Fibroblast of skin of scalp (primary cell): ENCODE data around the gene SUMO1.

Experiments used
- DNase-seq: peaks from one replicate; pipeline ENCODE4 v3.0.0-alpha.2; 2013

SUMO1 gene

DNA sequence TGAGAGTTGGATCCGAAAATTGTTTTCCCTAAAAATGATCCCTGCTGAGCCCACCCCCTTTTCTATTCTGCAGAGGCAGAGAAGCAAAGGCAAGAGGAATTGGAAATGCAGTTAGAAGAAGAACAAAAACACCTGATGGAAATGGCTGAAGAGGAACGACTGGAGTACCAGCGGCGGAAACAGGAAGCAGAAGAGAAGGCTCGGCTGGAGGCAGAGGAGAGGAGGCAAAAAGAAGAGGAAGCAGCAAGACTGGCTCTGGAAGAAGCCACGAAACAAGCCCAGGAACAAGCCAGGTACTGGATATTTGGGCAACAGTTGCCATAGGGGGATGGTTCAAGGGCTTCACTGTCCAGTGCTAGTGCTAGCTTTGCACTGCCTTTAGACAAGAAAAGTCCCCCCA, 41.7 kb downstream of the SUMO1 start:
- no peak for DNase-seq

DNA sequence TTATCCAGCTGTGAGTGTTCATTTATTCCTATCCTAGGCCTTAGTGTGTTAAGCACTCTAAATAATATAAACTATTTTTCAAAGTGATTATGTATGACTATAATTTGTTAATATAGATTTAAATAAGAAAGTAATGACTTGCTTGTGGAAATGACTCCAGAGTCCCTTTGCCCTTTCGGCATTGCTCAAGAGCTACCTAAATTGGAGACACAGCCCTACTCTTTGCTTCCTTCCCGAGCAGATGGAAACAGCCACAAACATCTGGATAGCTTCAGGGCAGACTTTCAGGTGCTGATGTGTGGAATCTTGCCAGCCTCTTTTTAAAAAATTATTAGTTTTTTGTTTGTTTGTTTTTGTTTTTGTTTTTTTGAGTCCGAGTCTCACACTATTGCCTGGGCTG, 44.0 kb downstream of the SUMO1 start:
- DNase-seq, result no peak

- DNase-seq, result peak; percentile 60
These were observed 44.5 kb downstream of the SUMO1 start for GRCh38 chr2:202193881-202194353.

- DNase-seq, result no peak
These were observed 45.1 kb downstream of the SUMO1 start for GRCh38 chr2:202193305-202193704.

- no peak for DNase-seq
These were observed 50.8 kb downstream of the SUMO1 start for GRCh38 chr2:202187570-202187969.

DNA sequence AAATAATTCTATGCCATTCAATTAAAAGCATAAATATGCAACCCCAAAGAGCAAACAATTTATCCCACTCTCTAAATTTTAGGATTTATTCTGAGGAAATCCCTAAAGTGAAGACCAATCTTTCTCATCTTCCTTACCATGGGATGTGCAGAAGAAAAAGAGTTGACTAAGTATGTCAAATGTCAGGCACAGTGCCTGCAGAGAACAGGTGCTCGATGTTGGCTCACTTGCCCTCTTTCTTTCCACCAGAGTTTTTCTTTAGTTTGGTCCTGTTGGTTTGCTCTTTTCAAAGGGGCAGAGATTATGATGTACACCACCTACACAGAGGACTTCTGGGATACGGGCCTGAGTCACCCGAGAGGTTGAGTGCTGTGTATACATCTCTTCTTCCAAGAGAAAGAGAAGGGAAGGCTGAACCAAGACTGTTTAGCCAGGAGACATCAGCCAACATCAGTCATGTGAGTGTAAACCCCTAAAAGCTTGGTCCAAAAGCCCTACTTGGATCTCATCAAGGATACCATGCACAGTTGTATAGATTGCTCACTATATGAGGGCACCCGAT, 51.7 kb downstream of the SUMO1 start:
- no peak for DNase-seq

DNA sequence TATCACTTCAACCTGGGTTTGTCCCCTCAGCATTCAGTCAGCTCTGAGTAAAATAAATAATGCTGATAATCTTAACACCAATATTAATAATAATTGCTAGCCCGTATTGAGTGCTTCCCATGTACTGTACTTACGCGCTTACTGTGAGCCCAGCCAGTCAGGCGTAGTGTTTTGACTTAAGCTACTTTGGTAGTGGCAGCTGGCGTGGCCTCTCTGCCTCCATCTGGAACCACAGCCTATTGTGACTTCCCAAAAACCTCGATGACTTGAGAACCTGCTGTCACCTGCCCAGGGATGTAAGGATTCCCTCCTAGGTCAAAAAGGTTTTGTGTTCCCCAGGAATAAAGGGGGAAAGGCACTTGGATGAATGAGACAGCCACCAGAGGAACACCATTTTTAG, 53.2 kb downstream of the SUMO1 start:
- no peak for DNase-seq

DNA sequence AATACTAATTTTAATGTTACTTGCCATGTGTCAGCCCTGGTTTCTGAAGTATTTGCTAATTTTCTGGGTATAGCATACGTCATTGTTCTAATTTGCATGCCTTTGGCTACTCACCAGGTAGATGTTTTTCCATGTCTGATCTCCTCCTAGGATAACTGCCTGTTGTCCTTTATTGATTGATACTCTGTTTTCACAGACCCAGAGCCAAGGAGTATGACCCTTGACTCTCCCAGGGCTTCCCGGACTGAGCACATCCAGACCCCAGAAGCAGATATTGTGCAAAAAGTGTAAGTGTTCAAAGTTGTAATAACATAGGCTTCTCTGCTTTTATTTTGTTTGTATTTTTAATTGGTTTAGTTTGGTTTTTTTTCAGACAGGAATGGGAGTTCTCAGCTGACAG, 53.8 kb downstream of the SUMO1 start:
- no peak for DNase-seq

DNA sequence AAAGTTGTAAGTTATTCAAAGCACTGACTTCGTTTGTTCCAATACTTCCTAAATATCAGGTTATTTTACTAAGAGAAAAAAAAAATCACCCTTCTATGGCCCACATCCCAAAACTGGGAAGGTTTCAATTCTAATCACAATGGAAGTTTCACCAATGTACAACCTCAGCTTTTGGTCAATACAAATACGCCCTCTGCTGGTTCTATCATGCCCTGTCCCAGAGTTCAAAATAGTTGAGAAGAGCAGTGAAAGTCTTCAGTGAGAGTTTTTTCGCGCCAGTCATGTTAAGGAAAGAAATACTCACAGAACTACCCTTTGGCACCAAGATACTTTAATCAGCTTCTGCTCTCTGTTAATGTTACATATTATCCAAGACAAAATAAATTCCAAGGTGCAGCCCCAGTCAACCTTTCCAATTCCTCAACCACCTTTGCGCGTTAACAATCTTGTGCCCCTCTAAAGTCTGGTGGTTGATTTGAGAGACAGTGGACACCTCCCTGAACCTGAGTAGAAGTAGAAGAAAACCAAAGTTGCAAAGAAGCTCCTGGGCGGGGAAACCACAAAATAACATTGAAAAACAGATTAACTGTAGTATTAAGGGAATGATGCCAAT, 59.9 kb downstream of the SUMO1 start:
- peak; percentile 75 for DNase-seq

GRCh38 chr2:202172439-202173211, 65.8 kb downstream of the SUMO1 start:
- no peak for DNase-seq

DNA sequence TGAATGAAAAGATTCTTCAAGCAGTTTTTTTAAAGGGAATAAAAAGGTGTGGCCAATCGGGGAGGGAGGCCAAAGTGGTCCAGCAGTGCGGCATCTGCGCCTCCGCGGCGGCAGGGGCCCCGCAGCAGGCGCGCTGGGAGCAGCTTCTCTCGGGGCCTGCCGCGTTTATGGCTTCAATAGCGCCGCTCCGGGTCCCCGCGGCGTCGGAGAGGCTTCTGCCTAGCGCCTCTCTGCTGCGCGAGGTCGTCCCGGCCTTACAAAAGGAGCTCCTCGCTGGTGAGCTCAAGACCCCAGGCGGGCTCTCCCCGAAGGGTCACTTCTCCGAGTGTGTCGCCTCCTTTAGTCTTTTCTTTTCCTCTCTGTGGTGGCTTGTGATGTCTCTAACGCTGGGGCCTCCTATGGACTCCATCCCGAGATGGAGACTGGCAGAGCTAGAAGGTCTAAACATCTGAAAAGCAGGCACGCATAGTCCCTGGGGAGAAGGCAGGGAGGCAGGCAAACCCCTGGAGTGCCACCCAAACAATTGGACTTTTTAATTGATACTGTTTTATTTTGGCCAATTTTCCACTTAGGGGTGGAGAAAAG, 67.1 kb downstream of the SUMO1 start:
- DNase-seq, result peak; percentile 34

- no peak for DNase-seq
These were observed 68.5 kb downstream of the SUMO1 start for GRCh38 chr2:202169832-202170424.

DNA sequence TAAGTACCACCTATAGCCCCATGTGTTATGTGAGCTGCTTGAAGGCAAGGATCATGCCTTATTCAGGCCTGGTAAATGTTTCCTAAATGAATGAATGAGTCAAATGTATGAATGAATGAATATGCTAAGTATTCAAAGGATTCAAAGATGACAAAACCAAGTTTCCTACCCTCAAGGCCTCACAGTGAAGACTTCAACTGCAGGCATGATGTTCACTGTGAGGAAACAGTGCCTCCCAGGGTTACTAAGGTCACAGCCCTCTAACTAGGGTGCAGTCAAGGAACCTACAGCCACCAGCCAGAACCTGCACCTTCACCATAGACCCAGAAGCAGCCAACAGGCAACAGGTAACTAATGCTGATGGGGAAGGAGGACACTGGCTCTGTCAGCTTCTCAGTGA, 69.3 kb downstream of the SUMO1 start:
- no peak for DNase-seq

DNA sequence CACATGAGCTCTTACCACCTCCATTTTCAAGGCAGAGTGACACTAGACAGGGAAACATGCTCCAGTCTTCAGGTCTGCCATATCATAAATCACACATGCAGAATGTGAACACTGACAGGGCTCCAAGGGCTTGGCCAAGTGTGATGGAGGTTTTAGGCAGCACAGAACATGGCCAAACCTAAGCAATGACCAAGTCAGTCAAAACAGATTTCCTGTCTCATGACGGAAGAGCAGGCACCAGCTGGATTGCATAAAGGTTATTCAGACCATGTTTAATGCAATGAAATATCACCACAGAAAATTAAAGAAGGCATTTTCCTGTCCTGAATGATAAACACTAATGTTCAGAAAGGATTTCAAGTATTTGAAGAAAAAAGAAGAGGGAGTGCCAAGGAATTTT, 72.5 kb downstream of the SUMO1 start:
- DNase-seq, result peak; percentile 37

GRCh38 chr2:202165208-202165607, 73.2 kb downstream of the SUMO1 start:
- DNase-seq, result no peak

DNA sequence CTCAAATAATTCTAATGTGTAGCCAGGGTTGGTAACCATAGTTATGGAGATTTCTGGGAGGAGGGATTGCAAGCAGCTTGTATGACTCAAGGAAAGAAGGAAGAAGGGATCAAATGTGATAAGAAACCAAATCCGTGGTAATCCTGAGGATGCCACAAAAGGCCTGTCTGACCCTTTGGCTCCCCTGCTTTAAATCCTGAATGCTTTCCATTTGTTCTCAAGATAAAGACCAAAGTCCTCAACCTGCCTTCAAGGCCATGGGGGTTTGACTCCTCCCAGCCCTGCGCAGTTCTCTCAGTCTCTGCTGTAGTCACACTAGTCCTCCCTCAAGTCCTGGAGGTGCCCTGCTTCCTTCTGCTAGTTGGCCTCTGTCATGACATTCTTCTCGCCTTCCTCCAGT, 74.0 kb downstream of the SUMO1 start:
- no peak for DNase-seq

GRCh38 chr2:202161151-202161835, 77.1 kb downstream of the SUMO1 start:
- DNase-seq, result no peak

GRCh38 chr2:202158796-202159195, 79.6 kb downstream of the SUMO1 start:
- peak; percentile 52 for DNase-seq

GRCh38 chr2:202157211-202157990, 81.0 kb downstream of the SUMO1 start:
- peak; percentile 38 for DNase-seq
